ENCODE results near the gene SPNS2. TPM values are rescaled to one million over a fixed set of nuclear protein-coding genes. Genes with fewer than 3 reads are reported as not detected.

The SPNS2 gene
- total and polyA plus RNA-seq, 2 of the 8 experiments (the other 6 are each of a cell fraction or from before 2014, with no cell fraction given): 1.2 to 1.5 TPM

- TF ChIP-seq RNF2 (IDR thresholded peaks at IDR 0.05; ENCODE audit: borderline replicate concordance, low read depth, low read length, missing control alignments, poor library complexity, severe bottlenecking): no peak
These were observed 49.4 kb downstream of the SPNS2 start (continued) for GRCh38 chr17:4548061-4548461.
